ENCODE measurements around the gene CCL4L2.
"Not testable (repeated sequence)": the region's sequence is repeated elsewhere in the genome, so short reads cannot be mapped to it uniquely, and the experiment has no call there.

CCL4L2 gene

GRCh38 chr17:36201102-36201501, 9.8 kb upstream of the CCL4L2 start:
- H3K9me3 ChIP-seq (ENCODE audit: control insufficient read depth, low read depth, low read length); H3K27me3 ChIP-seq (ENCODE audit: control insufficient read depth, insufficient read depth, low read length); H3K4me1 ChIP-seq (ENCODE audit: control insufficient read depth, low read depth, low read length); H3K9ac ChIP-seq (ENCODE audit: low read length); H3K27ac ChIP-seq (ENCODE audit: low read length); H3K36me3 ChIP-seq (ENCODE audit: control insufficient read depth, low read depth, low read length); H3K4me3 ChIP-seq (ENCODE audit: low read length): not testable (repeated sequence)

GRCh38 chr17:36201506-36201905, 9.4 kb upstream of the CCL4L2 start:
- H3K4me1 ChIP-seq (ENCODE audit: control insufficient read depth, low read depth, low read length); H3K9me3 ChIP-seq (ENCODE audit: control insufficient read depth, low read depth, low read length); H3K4me3 ChIP-seq (ENCODE audit: low read length); H3K36me3 ChIP-seq (ENCODE audit: control insufficient read depth, low read depth, low read length); H3K27me3 ChIP-seq (ENCODE audit: control insufficient read depth, insufficient read depth, low read length); H3K27ac ChIP-seq (ENCODE audit: low read length); H3K9ac ChIP-seq (ENCODE audit: low read length): not testable (repeated sequence)

GRCh38 chr17:36203335-36203734, 7.5 kb upstream of the CCL4L2 start:
- Histone ChIP-seq H3K9ac (ENCODE audit: low read length) (no peak overlapping the region), H3K4me3 (ENCODE audit: low read length) (no peak overlapping the region)

GRCh38 chr17:36204724-36205500, 6.0 kb upstream of the CCL4L2 start:
- Histone ChIP-seq H3K9ac (ENCODE audit: low read length) (no peak overlapping the region), H3K4me3 (ENCODE audit: low read length) (no peak overlapping the region), H3K27ac (ENCODE audit: low read length) (no peak overlapping the region), H3K36me3 (ENCODE audit: control insufficient read depth, low read depth, low read length) (no peaks in the 10 kb centered on the region), H3K4me1 (ENCODE audit: control insufficient read depth, low read depth, low read length) (no peaks in the 10 kb centered on the region), H3K27me3 (ENCODE audit: control insufficient read depth, insufficient read depth, low read length) (no peaks in the 10 kb centered on the region), H3K9me3 (ENCODE audit: control insufficient read depth, low read depth, low read length) (no peaks in the 10 kb centered on the region)

More at GRCh38 chr17:36203335-36203734, 7.5 kb upstream of the CCL4L2 start:
- Histone ChIP-seq H3K27me3 (ENCODE audit: control insufficient read depth, insufficient read depth, low read length) (no peaks in the 10 kb centered on the region), H3K9me3 (ENCODE audit: control insufficient read depth, low read depth, low read length) (no peaks in the 10 kb centered on the region), H3K4me1 (ENCODE audit: control insufficient read depth, low read depth, low read length) (no peaks in the 10 kb centered on the region), H3K36me3 (ENCODE audit: control insufficient read depth, low read depth, low read length) (no peaks in the 10 kb centered on the region), H3K27ac (ENCODE audit: low read length) (no peak overlapping the region)

DNA sequence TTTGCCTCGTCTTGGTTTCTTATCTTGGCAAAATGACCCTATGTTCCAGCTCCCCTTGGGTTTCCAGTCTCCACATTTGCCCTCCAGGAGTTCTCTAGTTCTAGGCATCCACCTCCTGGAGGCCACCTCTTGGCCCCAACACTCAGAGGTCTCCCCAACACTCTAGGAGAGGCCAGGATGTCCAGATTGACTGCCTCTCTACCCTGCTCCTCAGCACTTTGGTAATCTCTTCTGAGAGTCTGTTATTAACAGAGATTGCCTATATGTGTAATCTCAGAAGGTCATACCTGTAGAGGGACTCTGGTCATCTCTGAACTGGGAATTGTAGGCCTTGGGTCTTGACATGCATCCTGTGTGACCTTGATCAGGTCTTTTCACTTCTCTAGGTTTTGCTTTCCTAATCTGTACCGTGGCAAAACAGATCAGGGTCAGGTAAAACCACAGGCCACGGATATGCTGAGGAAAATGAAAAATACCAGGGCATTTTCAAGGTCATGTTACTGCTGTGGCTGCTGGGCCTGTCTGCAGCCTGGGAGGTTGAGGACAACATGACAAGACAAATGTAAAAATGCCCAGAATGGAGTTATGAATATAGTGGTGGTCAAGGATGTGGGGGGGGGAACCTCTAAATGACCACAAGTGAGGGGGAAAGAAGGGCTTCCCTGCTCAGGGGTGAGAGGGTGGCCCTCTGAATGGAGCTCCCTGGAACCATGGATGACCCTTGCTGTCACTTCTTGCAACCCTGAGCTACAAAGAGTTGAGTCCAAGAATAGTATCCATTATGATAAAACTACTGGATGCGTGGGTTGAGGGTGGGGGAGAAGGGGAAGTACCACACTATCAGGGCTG, 5.0 kb upstream of the CCL4L2 start:
- Histone ChIP-seq H3K27ac (ENCODE audit: low read length) (no peak overlapping the region), H3K4me3 (ENCODE audit: low read length) (no peak overlapping the region), H3K9me3 (ENCODE audit: control insufficient read depth, low read depth, low read length) (no peaks in the 10 kb centered on the region), H3K36me3 (ENCODE audit: control insufficient read depth, low read depth, low read length) (no peaks in the 10 kb centered on the region), H3K4me1 (ENCODE audit: control insufficient read depth, low read depth, low read length) (no peaks in the 10 kb centered on the region), H3K9ac (ENCODE audit: low read length) (no peak overlapping the region), H3K27me3 (ENCODE audit: control insufficient read depth, insufficient read depth, low read length) (no peaks in the 10 kb centered on the region)

- not testable (repeated sequence) for H3K9ac ChIP-seq (ENCODE audit: low read length); H3K27me3 ChIP-seq (ENCODE audit: control insufficient read depth, insufficient read depth, low read length); H3K9me3 ChIP-seq (ENCODE audit: control insufficient read depth, low read depth, low read length); H3K36me3 ChIP-seq (ENCODE audit: control insufficient read depth, low read depth, low read length); H3K4me1 ChIP-seq (ENCODE audit: control insufficient read depth, low read depth, low read length); H3K4me3 ChIP-seq (ENCODE audit: low read length); H3K27ac ChIP-seq (ENCODE audit: low read length)
These were observed 4.4 kb upstream of the CCL4L2 start for GRCh38 chr17:36206486-36206821.

DNA sequence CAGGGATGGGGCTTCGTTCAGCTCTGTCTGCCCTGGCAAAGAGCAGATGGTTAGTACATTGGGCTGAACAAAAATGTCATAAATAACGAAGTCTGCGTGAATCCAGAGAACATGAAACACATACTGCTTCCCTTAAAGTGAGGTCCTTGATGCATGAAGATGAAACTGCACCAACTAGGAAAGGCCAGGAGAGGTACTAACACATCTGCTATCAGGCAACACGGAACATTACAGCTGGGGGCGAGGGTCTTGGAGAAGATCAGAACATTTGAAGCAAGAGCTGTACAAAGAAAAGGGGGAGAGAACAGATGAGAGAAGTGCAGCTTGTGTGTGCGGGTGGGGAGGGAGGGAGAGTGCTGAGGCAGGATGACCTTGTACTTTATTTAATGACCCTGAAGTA, 3.5 kb upstream of the CCL4L2 start:
- H3K4me1 ChIP-seq (ENCODE audit: control insufficient read depth, low read depth, low read length); H3K27me3 ChIP-seq (ENCODE audit: control insufficient read depth, insufficient read depth, low read length); H3K27ac ChIP-seq (ENCODE audit: low read length); H3K9ac ChIP-seq (ENCODE audit: low read length); H3K4me3 ChIP-seq (ENCODE audit: low read length); H3K36me3 ChIP-seq (ENCODE audit: control insufficient read depth, low read depth, low read length); H3K9me3 ChIP-seq (ENCODE audit: control insufficient read depth, low read depth, low read length): not testable (repeated sequence)

- H3K36me3 ChIP-seq (ENCODE audit: control insufficient read depth, low read depth, low read length), result no peaks in the 10 kb centered on the region
- H3K27me3 ChIP-seq (ENCODE audit: control insufficient read depth, insufficient read depth, low read length), result no peaks in the 10 kb centered on the region
- no peak overlapping the region for H3K4me3 ChIP-seq (ENCODE audit: low read length)
- no peak overlapping the region for H3K9ac ChIP-seq (ENCODE audit: low read length)
- H3K4me1 ChIP-seq (ENCODE audit: control insufficient read depth, low read depth, low read length), result no peaks in the 10 kb centered on the region
- no peaks in the 10 kb centered on the region for H3K9me3 ChIP-seq (ENCODE audit: control insufficient read depth, low read depth, low read length)
- H3K27ac ChIP-seq (ENCODE audit: low read length), result no peak overlapping the region
These were observed 1.3 kb upstream of the CCL4L2 start for GRCh38 chr17:36209575-36209974.

- H3K9ac ChIP-seq (ENCODE audit: low read length); H3K27me3 ChIP-seq (ENCODE audit: control insufficient read depth, insufficient read depth, low read length); H3K4me3 ChIP-seq (ENCODE audit: low read length): not testable (repeated sequence)
These were observed 815 bp downstream of the CCL4L2 start for GRCh38 chr17:36211484-36212271.

GRCh38 chr17:36212272-36212605, 1.4 kb downstream of the CCL4L2 start:
- H3K9ac ChIP-seq (ENCODE audit: low read length), result no peak overlapping the region
- H3K4me1 ChIP-seq (ENCODE audit: control insufficient read depth, low read depth, low read length), result no peaks in the 10 kb centered on the region
- H3K9me3 ChIP-seq (ENCODE audit: control insufficient read depth, low read depth, low read length), result no peaks in the 10 kb centered on the region
- H3K36me3 ChIP-seq (ENCODE audit: control insufficient read depth, low read depth, low read length), result no peaks in the 10 kb centered on the region
- no peak overlapping the region for H3K4me3 ChIP-seq (ENCODE audit: low read length)
- no peaks in the 10 kb centered on the region for H3K27me3 ChIP-seq (ENCODE audit: control insufficient read depth, insufficient read depth, low read length)
- H3K27ac ChIP-seq (ENCODE audit: low read length), result no peak overlapping the region

More at GRCh38 chr17:36211484-36212271, 815 bp downstream of the CCL4L2 start:
- H3K4me1 ChIP-seq (ENCODE audit: control insufficient read depth, low read depth, low read length); H3K9me3 ChIP-seq (ENCODE audit: control insufficient read depth, low read depth, low read length); H3K27ac ChIP-seq (ENCODE audit: low read length); H3K36me3 ChIP-seq (ENCODE audit: control insufficient read depth, low read depth, low read length): not testable (repeated sequence)

DNA sequence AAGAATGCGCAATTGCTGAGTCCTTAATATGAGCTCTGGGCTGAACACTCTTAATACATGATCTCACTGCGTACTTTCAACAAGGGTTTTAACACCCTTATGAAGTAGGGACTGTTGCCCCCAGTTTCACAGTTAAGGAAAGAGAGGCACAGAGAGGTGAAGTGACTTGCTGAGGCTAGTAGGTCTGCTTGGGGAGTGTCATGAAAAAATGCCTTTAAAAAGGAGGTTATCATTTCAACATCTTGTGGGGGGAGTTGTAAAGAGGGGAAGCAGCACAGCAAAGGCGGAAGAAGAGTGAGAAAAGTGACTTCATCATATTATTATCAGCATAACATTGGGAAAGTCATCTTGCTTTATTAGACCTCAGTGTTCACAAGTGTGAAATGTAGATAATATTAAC, 2.1 kb downstream of the CCL4L2 start:
- H3K9me3 ChIP-seq (ENCODE audit: control insufficient read depth, low read depth, low read length), result no peaks in the 10 kb centered on the region
- H3K9ac ChIP-seq (ENCODE audit: low read length), result no peak overlapping the region
- H3K27ac ChIP-seq (ENCODE audit: low read length), result no peak overlapping the region
- H3K36me3 ChIP-seq (ENCODE audit: control insufficient read depth, low read depth, low read length), result no peaks in the 10 kb centered on the region
- no peak overlapping the region for H3K4me3 ChIP-seq (ENCODE audit: low read length)
- H3K4me1 ChIP-seq (ENCODE audit: control insufficient read depth, low read depth, low read length), result no peaks in the 10 kb centered on the region
- H3K27me3 ChIP-seq (ENCODE audit: control insufficient read depth, insufficient read depth, low read length), result no peaks in the 10 kb centered on the region
